Stimulated activated CD4-positive, alpha-beta T cell treated with anti-CD3 and anti-CD28 coated beads, Interleukin-2, amount 100 ng/mL, for 4 hours (primary cell): ENCODE data around the gene TREX2.

Source experiments
- DNase-seq: peaks from one replicate; pipeline ENCODE4 v3.0.0-alpha.2; 2020; ENCODE audit warnings: low read depth

TREX2 gene, protein sequence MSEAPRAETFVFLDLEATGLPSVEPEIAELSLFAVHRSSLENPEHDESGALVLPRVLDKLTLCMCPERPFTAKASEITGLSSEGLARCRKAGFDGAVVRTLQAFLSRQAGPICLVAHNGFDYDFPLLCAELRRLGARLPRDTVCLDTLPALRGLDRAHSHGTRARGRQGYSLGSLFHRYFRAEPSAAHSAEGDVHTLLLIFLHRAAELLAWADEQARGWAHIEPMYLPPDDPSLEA

DNA sequence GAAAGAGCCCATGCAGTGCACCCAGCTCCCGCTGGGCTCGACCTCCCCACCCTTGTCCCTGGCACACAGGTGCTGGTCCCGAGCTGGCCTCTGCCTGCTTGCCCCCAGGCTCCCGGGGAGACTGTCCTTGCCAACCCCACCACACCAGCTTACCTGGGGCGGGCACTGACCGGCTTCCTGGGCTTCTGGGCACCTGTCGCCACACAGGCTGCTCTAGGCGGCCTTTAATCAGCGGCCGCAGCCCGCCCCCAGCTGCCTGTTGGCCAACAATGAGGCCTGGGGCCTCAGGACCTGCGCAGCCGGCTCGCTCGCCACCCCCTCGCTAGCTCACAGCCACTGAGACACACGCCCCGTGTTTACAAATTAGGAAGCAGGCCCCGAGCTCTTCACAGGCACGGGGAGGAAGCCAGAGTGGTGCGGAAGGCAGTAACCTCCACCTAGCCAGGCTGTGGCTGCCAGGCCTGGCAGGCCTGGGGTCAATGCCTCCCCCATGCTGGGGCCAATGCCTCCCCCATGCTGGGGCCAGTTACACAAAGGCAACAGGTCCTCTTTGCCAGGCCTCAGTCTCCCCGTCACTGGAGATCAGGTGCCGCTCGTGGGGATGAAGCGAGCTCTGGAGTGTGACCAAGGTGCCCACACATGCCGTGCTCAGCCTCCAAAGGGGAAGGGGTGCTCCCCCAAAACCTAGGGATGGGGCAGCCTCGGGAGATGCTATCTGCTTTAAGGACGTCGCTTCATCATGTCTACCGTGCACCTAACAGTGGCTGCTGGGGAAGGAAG lies at the start of gene TREX2:
Gene TREX2, minus strand, starts transcription at position 201 of the 780 bp plus-strand sequence. CDS start 626 bp downstream, outside the sequence.
- DNase-seq: no peak

GRCh38 chrX:153495362-153495751 lies 49.5 kb upstream of the TREX2 start:
- no peak for DNase-seq

DNA sequence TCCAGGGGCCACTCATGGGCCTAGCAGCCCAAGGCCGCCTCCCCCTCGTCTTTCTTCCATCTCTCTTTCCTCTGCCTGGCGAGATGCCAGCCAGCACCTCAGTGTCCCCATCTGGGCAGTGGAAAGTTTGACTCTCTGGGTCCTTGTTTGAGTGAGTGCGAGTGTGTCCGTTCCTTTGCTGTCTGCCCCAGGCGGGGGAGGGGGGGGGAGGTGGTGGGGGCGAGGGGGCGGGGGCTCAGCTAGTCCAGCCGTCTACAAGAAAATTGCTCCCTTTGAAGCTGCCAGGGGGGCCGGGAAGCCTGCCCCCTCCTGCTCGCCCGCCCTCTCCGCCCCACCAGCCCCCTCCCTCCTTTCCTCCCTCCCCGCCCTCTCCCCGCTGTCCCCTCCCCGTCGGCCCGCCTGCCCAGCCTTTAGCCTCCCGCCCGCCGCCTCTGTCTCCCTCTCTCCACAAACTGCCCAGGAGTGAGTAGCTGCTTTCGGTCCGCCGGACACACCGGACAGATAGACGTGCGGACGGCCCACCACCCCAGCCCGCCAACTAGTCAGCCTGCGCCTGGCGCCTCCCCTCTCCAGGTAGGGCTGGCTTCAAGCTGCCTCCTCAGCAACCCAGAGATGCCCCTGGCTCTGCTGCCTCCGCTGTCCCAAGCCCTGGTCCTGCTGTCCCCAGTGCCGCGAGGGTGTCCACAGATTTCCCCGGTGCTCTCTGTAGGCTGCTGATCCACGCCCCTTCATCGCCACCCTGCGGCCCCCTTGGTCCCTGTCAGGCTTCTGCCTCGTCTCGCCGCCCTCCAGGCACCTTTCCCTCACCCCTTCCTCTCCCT lies 48.9 kb upstream of the TREX2 start, which contains the start of gene BGN:
Gene BGN, plus strand, starts transcription at position 440 of the 821 bp plus-strand sequence. CDS start 9,652 bp downstream, outside the sequence.
- no peak for DNase-seq

GRCh38 chrX:153494061-153494460 lies 48.2 kb upstream of the TREX2 start:
- no peak for DNase-seq

- no peak for DNase-seq
These were observed 47.2 kb upstream of the TREX2 start for GRCh38 chrX:153493085-153493484.

GRCh38 chrX:153492543-153492942 lies 46.7 kb upstream of the TREX2 start:
- DNase-seq: no peak

GRCh38 chrX:153491918-153492317 lies 46.1 kb upstream of the TREX2 start:
- DNase-seq: no peak

DNA sequence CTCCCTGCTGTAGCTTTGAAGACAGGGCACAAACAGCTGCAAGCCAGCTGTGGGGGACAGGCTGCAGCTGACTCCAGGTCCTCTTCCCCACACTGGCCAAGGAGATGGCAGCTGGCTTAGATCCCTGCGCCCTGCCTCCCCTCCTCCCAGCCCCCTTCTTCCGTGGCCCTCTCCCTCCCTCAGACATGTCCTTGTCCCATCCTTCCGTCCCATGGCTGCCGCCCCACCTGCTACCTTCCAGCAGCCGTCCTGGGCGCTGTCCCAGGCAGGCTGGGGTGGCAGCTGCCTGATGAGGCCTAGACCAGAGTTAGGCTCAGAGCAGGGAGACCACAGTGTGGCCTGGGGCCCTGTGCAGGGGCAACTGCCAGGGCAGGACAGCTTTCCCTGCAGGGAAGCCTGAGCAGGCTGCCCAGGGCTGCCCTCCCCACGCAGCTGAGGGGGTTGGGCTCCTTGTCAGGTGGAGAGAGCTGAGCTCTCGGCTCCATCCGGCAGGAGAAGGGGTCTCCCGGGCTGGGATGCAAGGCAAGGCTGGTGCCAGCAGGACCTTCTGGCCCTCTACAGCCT lies 45.6 kb upstream of the TREX2 start:
- DNase-seq: no peak

GRCh38 chrX:153490217-153490930 lies 44.5 kb upstream of the TREX2 start:
- no peak for DNase-seq

DNA sequence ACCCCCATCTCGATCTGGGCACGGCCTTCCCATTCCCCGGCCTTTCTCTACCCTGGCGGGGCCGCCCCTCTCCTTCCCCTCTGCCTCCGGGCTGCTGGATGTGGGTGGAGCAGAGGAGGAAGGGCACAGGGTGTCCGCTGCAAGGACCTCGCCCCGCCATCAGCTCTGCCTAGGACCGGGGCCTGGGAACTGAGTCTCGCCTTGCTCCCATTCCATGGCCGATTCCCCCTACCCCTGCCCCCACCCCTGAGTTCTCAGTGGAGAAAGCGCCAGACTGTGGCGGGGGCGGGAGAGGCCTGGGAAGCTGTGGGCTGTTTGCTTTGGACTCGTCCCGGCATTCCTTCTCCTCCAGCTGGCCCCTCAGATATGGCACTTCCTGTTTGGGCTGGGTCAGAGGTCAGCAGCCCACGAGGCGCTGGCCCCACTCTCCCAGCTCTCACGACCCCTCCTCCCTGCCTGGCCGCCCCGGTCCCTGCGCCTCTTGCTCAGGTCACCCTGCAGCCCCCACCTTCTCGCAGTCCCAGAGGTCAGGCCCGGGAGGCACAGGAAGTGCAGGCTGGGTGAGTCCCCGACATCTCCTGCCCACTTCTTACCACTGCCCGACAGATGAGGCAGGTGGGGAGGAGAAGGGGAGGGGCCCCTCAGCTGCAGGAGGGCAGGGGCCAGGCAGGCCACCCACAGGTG lies 42.5 kb upstream of the TREX2 start:
- no peak for DNase-seq

GRCh38 chrX:153487590-153488071 lies 41.8 kb upstream of the TREX2 start:
- no peak for DNase-seq

DNA sequence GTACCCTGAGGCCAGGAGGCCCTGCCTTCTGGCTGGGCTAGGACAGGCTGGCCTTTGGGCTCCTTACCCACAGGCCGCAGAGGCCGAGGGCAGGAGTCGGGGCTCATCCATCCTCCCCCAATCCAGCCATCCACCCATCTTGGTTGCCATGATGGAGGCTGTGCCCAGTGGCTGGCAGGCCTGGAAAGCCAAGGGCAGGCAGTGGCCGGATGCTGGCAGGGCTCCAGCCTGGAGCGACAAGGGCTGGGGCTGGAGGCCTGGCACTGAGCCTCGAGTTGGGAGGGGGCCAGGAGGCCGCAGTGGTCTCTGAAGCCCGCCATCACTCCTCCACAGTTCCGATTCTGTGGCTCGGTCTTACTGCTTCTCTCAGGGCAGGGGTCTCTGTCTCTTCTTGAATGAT lies 40.3 kb upstream of the TREX2 start:
- no peak for DNase-seq

DNA sequence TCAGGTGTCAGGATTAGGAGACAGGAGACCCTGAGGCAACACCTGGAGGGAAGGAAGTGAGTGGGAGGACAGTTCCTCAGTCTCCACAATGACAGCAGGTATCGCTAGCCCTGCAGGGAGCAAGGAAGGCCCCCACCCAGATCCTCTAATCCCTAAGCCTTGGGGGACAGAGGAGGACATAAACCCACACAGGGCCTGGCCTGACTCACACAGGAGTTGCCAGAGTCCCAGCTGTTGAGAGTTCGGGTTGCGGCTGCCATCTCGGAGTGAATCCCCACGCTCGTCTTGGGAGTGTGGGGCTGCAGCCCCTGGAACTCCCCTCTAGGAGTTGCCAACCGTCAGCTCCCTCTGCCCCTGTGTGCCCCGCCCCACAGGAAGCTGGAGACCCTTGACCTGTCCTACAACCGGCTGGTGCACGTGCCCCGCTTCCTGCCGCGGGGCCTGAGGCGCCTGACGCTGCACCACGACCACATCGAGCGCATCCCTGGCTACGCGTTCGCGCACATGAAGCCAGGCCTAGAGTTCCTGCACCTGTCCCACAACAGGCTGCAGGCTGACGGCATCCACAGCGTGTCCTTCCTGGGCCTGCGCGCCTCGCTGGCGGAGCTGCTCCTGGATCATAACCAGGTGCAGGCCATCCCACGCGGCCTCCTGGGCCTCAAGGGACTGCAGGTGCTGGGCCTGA lies 39.7 kb upstream of the TREX2 start:
- DNase-seq: no peak

- no peak for DNase-seq
These were observed 36.6 kb upstream of the TREX2 start for GRCh38 chrX:153482376-153483015.

DNA sequence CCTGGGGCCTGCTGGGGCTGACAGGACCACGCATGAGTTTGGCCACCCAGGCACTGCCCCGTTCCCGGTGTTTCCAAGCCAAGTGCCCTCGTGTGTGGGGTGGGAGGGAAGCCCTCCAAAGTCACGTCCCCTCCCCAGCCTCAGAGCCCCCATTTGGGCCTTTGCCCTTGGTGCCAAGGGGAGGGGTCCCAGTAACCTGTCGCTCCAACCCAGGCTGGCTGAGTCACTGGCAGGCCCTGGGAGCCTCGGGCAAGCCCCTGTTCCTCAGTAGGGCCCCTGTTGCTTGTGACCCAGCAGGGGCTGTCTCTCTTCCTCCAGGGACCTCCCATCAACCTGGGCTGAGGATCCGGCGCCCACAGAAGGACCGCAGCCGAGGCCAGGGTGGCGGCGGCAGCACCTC lies 35.2 kb upstream of the TREX2 start:
- DNase-seq: no peak

GRCh38 chrX:153478746-153479145 lies 32.9 kb upstream of the TREX2 start:
- no peak for DNase-seq

GRCh38 chrX:153477901-153478300 lies 32.0 kb upstream of the TREX2 start:
- no peak for DNase-seq

GRCh38 chrX:153477364-153477857 lies 31.6 kb upstream of the TREX2 start:
- no peak for DNase-seq

DNA sequence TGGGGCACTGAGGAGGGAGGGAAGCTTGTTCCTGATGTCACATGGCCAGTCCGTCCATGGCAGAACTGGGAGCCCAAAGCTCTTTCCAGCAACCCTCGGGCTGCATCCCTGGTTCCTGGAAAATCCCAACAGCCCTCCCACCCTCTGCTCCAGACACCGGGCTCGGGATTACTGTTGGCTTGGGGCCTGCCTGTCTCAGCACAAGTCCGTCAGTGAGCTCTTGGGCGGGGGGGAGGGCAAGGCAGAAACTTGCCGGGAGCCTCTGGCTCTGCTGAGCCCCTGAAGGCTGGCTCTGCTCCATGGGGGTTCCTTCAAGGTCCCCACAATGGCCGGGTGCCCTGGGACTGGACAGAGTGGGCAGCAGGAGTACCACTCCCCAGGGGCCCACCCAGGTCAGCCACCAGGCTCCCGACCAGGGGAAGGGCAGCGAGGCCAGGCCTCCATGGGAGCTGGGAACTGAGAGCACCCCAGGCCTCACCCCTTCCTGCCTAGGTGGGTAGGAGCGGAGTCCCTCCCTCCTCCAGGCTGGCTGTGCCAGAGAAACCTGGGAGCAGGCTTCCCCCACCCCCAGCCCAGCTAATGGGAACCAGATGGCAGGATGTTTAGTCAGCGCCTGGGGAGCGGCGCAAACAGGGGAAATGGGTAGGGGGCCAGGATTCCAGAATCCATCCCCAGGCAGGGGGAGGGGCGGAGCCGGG lies 31.0 kb upstream of the TREX2 start:
- DNase-seq: no peak
